HG02571 (cell line): Measurements from ENCODE around the gene EDAR.

Experiments used
- ATAC-seq: cut with Tn5 transposase; IDR thresholded peaks from one replicate; pipeline ENCODE4 v1.9.1; 2021; ENCODE audit warnings: mild to moderate bottlenecking, moderate library complexity; ENCODE audit not compliant: unreplicated experiment

Gene EDAR

DNA sequence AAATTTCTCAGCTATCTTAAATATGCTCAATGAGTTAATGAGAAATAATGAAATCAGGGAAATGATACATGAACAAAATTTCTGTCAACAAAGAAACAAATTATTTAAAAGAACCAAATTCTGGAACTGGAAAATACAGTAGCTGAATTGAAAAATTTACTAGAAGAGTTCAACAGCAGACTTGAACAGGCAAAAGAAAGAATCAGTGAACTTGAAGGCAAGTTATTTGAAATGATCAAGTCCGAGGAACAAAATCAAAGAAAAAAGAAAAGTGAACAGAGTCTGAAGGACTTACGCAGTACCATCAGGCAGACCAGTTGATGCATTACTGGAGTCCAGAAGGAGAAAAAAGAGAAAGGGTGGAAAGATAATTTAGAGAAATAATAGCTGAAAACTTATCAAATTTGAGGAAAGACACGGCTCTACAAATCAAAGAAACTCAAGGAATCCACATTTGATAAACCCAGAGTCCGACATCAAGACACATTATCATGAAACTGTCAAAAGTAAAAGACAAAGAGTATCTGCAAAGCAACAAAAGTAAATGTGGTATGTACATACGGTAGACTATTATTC is 118.9 kb downstream of the EDAR start:
- ATAC-seq, result no peak

DNA sequence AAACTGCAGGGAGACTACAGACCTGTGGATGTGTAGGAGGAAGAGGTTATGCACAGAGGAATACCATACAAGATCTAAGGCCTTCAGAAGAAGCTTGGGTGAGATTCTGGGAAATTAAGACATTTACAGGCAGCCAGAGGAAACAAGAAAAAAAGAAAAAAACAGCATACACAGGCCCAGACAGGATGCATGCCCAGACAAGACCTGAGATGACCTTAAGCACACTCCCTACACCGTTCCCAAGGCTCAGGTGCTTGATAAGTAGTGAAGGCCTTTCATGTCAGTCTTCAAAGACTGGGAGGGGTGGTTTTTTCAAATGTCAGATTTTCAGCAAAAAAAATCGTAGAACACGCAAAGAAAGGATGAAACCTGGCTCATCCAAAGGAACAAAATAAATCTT is 119.5 kb downstream of the EDAR start:
- no peak for ATAC-seq

DNA sequence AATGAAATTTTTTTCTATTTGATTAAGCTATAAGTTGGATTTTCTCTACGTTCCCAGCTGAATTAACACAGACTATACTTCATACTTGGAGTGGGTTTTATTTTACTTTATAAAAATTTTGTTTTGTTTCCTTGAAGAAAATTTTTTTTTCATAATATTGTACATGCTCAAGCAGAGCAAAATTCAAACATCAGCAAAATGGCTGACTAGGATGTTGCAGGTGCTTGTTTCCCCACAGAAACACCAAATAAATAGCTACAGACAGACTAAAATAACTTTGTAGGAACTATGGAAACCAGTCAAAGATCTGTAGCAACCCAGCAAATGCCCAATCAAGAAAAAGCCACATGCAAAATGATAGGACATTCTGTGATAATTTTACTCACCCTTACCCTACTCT is 120.1 kb downstream of the EDAR start:
- no peak for ATAC-seq

DNA sequence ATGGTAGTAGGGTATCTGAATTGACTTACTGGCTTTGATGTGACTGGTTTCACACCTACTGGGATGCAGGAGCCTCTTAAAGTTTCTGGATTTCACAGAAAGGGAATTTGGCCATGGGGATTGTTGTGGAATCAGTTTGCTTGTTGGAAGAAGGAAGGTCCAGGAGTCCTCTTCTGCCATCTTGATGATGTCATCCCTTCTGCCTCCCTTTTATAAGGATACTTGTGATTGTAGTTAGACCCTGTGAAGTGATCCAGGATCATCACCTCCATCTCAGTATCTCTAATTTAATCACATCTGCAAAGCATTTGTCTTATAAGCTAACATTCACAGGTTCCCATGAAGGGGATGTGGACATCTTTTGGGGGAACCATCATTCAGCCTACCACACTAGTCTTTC is 123.0 kb downstream of the EDAR start:
- ATAC-seq, result no peak

DNA sequence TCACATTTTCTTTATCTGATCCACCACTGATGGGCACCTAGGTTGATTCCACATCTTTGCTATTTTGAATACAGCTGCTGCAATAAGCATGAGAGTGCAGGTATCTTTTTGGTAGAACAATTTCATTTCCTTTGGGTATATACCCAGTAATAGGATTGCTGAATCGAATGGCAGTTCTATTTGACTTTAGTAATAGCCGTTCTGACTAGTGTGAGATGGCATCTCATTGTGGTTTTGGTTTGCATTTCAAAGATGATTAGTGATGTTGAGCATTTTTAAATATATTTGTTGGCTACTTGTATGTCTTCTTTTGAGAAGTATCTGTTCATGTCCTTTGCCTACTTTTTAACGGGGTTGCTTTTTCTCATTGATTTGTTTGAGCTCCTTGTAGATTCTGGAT is 130.1 kb downstream of the EDAR start:
- ATAC-seq, result no peak

DNA sequence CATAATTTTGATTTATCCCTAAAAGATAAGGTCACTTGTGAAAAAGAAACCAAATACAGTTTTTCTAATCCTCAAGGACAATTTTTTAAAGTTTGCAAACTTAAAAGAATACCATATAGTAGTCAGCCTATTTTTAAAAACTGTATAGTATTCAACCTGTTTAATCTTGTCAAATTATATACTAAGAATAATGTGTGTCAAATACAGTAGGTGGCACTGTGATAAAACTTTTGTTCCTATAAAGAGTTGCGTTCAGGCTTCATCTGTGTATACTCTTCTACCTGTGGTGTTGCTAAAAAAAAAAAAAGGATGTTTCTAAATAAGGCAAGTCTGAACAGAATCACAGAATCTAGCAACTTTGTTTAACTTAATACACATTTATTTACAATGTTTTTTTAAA is 133.8 kb downstream of the EDAR start:
- ATAC-seq, result no peak

DNA sequence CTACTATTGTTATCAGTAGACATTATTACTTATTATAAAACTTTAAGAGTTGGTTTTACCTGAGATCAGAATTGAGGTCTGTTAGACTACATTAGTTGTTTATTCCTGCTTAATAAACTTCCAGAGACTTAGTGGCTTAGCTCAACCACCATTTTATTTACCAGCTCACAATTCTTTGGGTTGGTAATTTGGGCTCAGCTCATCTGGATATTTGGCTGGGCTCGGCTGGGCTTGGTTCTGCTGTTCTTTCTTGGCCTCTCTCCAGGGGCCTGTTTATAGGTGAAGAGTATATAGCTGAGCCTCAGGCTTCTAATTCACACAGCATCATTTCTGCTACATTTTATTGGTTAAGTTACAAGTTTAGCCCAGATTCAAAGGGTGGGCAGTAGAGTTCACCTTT is 134.5 kb downstream of the EDAR start:
- ATAC-seq, result no peak

DNA sequence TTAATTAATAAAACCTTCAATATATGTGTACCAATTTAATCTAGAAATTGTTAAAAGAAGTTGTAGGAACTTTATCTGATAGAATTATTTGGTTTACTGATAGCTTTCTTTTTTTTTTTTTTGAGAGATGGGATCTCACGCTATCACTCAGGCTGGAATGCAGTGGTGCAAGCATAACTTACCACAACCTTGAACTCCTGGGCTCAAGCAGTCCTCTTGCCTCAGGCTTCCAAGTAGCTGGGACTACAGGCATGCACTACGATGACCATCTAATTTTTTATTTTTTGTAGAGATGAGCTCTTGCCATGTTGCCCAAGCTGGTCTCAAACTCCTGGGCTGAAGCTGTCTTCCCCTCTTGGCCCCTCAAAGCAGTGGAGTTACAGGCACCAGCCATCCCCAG is 135.6 kb downstream of the EDAR start:
- no peak for ATAC-seq

DNA sequence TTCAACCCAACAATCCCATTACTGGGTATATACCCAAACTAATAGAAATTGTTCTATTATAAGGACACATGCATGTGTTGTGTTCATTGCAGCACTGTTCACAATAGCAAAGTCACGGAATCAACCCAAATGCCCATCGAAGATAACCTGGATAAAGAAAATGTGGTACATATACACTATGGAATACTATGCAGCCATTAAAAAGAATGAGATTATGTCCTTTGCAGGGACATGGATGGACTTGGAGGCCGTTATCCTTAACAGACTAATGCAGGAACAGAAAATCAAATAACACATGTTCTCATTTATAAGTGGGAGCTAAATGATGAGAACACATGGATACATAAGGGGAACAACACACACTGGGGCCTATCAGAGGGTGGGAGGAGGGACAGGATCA is 136.6 kb downstream of the EDAR start:
- no peak for ATAC-seq

DNA sequence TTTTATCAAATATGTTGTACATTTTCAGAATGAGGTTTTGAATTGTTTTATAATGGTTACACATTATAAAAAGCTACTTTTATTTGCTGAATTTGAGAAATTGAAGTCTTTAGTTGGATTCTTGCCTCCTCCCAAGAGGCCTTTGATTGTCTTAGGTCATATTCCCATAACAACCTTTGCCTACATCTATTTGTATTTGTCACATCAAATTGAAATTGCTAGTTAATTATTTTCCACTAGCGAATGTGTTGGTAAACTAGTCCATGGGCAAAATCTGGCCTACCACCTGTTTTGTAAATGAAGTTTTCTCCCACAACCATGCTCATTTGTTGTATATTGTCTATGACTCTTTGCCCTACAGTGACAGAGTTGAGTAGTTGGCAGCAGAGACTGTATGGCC is 142.0 kb downstream of the EDAR start:
- no peak for ATAC-seq

DNA sequence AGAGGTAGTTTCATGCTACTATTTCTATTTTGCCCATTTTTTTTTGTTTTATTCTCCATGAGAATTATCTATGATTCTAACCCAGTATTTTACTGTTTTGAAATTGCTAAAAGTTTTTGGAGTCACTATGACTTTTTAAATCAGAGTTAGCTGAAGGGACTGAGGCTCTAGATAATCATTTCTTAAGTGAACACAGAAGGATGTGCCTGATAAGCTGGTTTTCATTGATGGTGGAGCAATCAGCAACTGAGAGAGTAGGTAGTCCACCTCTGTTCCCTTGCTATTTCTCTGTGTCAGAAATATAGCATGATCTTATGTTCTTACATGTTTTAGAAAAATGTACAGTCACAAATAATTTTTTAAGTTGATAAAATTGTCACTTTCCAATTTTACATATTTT is 143.1 kb downstream of the EDAR start:
- no peak for ATAC-seq
